ENCODE measurements around the gene PPP1R37.

Gene PPP1R37

DNA sequence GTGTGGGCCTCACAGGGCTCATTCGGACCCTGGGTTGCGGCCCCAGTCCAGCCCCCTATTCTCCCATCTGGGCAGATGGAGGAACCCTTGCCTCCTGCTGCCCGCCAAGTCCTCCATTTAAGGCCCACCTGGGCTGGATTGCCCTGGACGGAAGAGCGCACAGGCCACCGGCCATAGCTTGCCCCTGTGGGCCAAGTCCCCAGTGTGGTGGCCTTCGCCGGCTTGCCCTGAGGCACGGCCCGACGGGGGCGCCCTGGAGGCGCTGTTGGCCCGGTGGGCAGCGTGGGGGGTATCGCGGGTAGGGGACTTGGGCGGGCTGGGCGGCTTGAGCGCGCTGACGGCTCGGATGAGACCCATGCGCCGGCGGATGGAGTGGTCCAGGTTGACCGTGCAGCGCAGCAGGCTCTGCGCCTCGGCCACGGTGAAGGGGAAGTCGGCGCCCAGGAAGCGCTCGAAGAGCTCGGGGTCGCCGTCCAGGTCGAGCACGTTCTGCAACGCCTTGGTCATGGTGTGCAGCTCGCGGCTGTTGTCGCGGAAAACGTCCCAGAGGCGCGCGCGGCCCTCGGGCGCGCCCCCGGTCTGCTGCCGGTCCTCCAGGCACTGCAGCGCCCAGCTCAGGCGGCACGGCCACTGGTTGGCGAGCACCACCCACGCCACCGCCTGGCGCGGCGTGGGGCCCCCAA, 59.0 kb downstream of the PPP1R37 start:
- DNase-seq (ENCODE audit: low spot score) (no peak), FAIRE-seq (no peak)

DNA sequence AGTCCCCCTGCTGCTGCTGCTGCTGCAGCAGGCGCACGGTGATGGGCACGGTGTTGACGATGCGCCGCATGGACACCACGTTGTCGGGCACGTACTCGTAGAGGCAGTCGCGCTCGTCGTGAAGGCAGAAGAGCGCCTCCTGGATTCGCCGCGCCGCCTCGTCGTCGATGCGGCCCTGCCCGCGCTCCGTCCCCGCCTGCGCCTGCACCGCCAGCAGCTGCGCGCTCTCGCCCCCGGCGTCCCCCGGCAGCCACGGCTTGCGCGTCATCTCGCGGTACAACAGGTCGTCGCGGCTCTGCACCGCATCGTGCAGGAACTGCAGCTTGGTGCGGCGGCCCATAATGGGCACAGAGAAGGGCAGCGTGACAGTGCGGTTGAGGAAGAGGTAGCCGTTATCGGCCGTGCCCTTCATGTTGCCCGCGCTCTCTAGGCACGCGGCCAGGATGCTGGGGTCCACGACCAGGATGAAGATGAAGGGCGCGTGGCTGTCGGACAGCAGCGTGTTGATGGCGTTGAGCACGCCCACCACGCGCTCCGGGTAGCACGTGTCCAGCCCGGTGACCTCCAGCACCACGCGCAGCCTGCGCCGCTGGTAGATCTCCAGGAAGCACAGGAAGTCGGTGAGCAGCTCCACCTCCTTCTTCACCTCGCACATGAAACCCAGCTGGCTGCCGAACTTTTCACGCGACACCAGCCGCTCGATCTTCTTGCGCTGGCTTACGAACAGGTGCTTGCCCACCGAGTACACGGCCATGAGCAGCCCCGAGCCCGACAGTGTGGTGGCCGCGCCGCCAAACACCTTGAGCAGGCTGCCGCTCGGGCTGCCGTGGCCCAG, 59.7 kb downstream of the PPP1R37 start:
- DNase-seq (ENCODE audit: low spot score) (no peak), FAIRE-seq (no peak)

DNA sequence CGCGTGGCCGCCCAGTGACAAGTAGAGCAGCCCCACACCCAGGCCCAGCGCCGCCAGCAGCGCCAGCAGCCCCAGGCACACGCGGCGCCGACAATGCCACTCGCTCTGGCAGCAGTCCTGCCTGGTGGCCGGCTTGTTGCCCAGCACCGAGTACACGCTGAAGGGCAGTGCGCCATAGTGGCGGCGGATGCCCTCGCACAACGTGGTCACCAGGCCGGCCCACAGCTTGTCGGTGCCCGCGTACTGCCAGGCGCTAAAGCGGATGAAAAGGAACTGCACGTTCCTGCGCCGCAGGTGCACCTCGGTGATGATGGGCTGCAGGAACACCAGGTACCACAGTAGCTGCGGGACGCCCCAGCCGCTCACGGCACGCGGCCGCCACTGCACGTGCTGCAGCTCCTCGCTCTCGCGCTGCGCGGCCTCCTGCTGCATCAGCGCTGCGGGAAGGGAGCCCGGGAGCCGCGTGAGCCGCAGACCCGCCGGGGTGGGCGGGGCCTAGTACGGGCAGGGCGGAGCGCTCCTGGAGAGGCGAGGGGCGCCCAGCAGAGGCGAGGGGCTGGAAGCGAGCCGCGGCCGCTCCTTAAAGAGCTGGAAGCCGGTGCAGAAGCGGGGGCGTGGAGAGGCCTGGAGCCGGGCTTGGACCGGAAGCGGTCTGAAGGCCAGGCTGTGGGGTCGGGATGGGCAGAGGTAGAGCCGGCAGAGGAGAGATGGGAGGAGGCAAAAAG, 60.5 kb downstream of the PPP1R37 start:
- DNase-seq (ENCODE audit: low spot score) = no peak
- FAIRE-seq = peak; percentile 27

DNA sequence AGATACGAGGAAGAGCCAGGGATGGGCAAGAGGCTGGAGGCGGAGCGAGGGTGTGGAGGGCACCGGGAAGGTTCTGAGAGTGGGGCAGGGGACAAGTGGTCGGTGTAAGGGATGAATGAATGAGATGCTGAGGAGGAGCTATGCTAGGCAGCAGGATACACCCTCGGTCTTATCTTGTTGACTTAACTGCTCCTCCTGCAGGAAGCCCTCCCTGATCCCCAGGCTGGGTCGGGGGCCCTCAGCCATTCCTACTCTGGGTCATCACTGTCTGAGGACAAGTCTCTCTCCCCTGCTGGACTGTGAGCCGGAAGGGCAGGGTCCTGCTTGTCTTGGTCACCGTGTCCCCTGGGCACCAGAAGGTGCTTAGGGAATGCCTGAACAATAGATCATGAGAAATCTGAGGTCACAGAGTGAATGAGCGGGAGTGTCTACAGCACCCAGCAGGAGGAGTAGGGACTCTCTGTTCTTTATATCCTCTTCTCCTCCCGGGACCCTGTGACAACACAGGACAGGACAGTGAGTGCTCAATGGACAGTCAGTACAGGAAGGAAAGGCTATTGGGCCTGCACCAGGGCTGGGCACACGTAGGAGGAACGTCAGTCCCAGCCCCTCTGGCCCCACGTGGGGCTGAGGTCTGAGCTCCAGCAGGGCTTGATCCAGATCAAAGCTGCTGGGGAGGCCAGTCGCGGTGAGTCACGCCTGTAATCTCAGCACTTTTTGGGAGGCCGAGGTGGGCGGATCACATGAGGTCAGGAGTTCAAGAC, 61.3 kb downstream of the PPP1R37 start:
- peak; percentile 80 for DNase-seq (ENCODE audit: low spot score)
- FAIRE-seq = peak; percentile 71

DNA sequence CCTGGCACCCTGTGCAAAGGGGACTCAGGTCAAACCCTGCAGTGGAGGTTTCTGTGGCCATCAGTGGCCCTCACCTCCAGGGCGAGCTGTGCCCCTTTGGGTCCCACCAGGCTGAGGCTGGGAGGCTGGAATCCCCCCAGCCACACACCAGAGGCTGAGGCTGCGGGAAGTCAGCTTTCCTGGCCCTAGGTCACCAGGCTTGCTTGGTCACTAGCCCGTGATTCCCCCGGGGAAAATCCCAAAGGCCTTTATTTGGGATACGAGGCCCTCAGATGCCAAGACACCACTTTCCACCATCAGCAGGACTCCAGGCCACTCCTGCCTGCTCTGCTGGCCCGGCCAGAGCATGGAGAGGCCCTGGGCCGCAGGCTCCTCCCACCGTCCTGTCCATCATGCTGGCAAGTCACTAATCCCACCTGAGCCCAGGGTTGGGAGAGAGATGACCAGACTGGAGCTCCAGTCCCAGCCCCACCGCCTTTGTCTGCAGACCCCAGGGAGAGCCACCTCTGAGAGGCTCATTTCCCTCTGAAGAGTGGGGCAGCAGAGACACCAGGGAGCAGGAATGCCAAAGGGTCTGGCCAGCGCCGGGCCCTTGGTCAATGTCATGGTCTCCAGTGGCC, 63.1 kb downstream of the PPP1R37 start:
- FAIRE-seq (no peak), DNase-seq (ENCODE audit: low spot score) (no peak)

DNA sequence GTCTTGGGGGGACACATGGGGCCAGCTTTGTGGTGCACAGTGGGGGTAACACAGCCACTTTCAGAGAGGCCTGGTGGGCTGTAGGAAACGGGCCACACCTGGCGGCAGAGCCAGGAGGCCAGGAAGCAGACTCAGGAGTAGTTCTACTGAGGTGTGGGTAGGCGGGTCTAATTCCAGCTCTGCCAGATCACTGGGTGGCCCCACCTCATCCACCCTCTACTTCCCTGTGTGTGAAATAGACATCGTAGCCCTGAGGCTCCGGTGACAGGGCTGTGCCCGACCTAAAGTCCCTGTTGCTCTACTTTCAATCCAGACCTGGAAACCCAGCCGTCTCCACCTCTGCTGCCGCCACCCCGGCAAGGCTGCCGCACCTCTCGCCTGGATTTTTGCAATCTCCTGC, 63.8 kb downstream of the PPP1R37 start:
- FAIRE-seq (no peak), DNase-seq (ENCODE audit: low spot score) (no peak)

DNA sequence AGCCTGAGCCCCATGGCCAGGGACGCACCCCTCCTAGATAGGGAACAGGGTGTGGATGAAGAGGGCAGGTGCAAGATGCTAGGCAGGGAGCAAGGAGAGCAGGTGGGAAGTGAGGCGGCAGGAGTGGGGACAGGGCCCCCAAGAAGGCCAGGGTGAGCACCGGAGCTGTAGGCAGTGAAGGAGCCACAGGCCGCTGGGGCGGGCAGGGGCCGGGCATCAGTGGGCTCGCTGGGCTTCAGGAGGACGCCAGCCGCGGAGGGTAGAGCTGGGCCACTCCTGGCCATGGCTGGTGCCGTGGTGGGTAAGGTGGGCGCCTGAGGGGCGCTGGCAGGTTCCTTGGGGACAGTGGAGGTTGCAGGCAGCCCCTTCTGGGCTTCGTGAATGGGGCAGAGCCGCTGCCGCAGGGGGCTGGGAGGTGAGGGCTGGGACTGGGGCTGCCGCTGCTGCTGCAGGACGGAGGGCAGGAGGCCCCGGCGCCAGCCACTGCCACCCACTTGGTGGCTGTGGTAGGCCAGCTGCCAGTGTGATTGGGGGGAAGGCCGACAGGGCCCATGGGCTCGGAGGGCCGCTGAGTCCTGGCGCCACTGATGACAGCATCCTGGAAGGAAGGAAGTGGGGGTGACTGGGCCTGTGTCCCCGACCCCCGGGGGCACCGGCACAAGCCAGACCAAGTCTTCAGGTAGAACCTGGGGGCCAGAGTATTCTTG, 65.7 kb downstream of the PPP1R37 start:
- FAIRE-seq (no peak), DNase-seq (ENCODE audit: low spot score) (no peak)

DNA sequence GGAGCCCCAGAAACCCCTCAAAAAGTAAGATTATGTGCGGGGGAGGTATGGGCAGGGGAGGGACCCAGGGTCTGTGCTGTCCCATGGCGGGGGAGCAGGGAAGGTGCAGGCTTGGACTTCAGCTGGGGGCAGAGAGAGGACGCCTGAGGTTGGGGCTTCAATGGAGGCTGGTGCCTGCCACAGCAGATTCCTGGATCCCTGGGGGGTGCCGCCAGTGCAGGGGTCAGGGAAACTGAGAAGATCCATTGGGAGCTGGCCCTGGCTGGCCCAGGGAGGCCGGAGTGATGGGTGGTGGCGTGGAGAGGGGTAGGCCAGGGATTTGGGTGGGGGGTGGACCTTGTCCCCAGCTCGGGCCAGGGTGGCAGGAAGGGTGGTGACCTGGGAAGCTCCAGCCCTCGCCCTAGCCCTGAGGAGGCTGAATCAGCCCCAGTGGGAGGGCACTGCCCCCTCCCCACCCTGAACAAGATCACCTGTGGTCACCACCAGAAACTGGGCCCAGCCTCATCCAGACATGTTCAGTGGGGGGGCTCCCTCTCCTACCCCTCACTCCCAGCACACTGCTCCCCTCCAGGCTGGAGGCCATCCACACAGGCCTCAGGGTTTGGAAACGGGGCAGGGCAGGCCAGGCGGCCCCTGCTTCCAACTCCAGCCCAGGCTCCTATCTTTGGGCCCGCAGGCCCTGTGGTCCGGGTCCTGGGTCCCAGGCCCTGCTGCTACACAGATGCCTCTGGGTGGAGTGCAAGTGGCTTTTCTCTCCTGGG, 66.4 kb downstream of the PPP1R37 start:
- no peak for DNase-seq (ENCODE audit: low spot score)
- FAIRE-seq = no peak

DNA sequence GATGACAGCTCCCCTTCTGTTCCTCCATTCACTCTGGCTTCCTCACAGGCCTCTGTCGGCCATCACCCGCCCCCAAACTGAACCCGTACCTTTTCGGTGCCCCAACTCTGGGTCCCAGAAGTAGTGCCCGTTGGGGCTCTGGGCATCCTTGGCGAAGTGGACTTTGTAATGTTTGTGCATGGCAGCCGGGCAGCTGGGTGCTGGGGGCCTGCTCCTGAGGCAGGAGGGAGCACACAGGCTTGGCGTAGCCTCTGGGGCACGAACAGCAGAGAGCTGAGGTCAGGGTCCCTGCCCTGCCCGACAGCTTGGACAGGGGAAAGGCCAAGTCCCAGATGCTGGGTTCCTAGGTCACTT, 67.0 kb downstream of the PPP1R37 start:
- DNase-seq (ENCODE audit: low spot score) (no peak), FAIRE-seq (no peak)

DNA sequence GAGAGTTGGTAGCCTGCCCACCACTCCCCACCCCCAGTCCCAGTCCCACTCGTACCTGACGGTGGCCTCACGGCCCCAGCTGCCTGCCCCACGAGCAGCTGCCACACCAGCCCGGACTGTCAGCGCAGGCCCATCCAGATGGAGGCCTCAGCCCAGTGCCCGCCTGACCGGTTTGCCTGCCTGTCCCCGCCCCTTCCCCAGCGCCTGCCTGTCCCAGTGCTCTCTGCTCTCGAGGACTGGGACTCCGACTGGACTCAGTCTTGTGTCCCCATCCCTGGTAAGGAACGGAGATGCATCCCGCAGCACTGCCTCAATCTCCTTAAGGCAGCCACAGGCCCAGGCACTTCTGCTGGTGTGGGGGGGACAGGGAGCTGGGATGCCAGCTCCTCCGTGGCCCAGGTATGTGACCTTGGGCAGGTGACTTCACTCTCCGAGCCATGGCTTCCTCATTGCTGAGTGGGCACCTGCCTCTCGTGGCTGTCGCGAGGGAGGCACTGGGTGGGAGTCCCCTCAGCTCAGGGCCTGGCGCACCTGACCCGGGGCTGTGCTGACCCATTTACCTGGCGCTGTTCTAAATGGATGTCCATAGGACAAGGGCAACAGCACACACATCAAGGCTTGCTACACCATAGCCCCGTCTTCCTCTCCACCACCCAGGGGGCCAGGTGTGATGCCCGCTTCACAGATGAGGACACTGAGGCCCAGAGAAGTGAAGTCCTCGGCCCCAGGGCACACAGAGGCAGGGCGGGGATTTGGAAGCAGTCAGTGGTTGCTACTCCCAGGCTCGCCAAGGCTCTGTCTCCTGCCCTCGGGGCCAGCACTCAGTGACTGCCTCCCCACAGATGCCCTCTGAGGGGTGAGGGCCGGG, 68.1 kb downstream of the PPP1R37 start, which contains the start of gene NKPD1:
NKPD1 (minus strand) TSS at position 113 of the 868 bp plus-strand sequence. CDS start 832 bp downstream, outside the sequence.
- FAIRE-seq (peak; percentile 5), DNase-seq (ENCODE audit: low spot score) (no peak)

DNA sequence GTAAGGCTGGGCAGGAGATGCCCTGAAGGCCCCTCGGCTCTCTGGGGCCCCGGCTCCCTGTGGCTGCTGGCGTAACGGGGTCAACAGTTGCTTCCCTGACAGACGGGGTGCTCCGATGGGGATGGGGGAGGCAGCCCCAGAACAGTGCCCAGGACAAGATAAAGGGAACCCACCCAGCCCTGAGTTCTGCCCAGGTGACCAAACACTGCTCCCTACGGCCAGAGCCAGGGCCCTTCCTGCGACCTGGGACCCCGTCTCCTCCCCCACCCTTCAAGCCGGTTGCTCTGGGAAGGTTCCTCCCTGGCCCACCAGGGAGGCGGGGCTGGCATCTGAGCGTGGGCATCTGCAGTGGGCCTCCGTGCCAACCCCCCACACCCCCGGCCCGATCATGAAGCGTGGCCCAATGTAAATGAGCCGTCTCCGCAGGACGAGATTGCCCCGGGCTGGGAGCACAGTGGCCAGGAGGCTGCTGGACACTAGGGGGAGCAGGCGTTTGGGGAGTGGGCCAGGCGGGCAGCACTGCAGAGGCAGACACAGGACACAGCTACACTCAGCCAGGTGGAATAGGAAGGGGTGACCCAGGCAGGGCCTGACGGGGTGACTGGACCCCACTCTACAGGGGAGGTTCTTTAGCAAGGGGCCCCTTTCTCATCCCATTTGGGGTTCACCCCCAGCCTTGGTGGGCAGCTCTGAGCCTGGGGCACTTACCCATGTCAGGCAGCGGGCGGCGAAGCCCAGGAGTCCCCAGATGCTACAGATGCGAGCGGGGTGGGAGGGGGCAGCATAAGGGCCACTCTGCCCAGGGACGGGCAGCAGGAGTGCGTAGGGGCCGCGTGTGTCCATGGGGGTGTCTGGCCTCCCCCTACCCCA, 69.0 kb downstream of the PPP1R37 start:
- peak; percentile 41 for DNase-seq (ENCODE audit: low spot score)
- peak; percentile 46 for FAIRE-seq

DNA sequence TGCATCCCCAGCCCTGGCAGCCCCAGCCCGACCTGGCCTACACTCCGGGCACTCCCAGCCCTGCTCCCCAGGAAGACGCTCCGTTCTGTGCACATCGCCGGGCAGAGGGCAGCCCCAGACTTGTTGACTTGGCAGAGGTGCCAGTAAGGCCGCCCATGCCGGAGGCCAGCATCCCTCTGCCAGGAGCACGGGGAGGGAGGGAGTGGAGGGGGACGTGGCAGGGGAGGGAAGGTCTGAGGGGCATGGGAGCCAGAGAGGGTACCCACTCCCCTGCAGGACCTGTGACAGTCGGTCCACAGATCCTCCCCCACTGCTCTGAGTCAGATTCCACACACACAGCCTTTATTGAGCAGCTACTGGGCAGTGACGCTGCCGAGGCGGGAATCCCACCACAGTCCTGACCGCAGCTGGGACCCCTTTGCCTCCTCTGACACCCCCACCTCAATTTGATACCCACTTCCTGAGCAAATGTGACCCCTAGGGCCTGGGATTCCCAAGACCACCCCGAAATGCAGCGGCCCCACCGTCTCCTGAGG, 69.7 kb downstream of the PPP1R37 start:
- no peak for FAIRE-seq
- no peak for DNase-seq (ENCODE audit: low spot score)

DNA sequence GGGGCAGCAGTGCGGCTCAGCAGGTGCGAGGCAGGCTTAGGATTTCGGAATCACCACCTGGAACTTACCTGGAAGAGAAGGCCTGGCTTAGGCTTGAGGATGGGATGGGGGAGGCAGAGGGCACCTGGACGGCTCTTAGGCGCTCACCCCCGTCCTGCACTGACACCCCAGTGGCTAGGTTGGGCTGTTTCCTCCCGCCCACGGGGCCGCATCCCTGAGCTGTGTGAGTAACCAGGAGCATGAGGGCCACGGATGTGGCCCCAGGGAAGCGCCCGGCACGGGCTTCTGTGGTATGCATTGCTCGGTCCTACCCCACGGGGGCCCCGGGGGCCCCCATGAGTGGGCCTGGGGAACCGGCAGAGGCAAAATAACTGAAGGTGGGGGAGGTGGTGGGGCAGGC, 70.2 kb downstream of the PPP1R37 start:
- FAIRE-seq = no peak
- no peak for DNase-seq (ENCODE audit: low spot score)

DNA sequence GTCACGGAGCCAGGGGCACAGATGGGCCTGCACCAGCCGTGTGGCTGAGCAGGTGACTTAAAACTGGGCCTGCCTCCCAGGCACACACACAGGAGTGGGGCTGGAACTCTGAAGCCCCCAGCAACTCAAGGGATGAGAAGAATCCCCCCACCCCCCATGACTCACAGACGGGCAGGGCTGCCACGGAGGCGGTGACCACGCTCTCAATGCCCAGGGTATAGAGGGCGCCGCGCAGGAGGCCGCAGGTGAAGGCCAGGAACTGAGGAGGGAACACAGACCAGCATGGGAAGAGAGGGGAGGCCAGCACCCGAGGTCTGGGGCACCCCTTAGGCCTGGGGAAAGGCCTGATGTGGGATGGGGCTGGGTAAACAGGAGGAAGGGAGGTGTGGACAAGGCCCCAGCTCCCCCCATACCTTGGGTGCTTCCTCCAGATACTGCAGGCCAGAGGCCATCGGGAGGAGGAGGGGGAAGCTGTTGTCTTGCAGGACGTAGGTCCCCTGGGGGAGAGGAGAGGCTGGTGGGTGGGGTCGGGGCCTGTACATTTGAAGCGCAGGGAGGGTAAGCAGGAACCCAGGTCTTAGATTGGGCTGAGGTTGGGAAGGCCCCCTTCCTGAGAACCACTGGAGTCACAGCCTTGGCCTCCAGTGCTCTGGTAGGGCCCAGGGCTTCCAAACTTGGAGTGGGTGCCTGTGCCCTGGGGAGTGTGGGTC, 70.9 kb downstream of the PPP1R37 start:
- no peak for DNase-seq (ENCODE audit: low spot score)
- no peak for FAIRE-seq

DNA sequence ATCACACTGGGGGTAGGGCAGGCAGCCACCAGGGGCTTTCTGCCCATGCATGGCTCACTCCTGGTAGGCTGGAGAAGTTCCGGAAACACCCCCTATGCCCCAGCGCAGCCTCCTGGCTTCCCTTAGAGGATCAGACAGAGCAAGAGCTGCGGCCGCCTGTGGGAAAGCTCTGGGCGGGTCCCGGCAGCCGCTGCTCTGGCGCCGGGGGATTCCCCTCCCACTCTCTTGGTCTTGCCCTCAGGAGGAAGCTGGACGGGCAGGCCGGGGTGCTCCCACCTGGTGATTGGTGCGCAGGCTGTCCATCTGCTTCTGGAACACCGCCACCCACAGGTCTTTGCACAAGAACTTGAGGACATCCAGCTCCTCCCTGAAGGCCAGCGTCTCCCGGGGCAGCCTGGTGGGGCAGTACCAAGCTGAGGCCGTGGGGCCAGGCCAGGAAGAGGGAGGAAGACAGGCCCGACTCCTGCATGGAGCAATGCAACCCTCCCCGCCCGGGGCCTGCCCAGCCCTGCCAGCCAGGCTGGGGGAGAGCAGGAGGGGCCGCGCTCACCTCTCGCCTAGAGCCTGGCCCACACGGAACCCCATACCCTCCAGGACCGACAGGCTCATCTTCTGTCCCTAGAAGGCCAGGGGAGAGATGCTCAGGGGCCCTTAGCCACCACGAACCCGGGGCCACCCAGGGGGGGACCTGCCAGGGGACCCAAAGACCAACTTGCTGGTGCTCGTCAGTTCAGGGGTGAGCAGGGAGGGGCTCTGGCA, 71.8 kb downstream of the PPP1R37 start:
- FAIRE-seq = no peak
- no peak for DNase-seq (ENCODE audit: low spot score)

DNA sequence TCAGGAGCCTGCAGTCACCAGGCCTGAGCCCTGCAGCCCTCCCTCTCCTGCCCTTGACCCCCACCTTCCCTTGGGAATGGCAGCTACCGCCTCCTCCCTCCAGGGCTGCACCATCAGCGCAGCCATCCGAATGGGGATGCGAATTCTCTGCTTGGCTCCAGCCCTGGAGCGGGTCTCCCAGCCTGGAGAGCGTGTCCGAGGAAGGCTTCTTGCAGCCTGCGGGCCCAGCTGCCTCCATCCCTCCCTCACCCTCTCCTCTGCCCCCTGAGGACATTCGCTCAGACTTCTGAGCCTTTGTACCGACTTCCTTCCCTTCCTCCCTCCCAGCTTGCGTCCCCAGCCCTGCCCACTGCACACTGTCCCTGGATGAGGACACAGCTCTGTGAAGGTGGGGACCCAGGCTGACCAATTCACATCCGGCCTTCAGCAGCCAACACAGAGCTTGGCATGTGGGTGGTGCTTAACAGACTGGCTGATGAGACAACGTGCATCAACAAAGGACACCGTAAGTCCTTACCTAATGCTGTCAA, 73.8 kb downstream of the PPP1R37 start:
- no peak for DNase-seq (ENCODE audit: low spot score)
- FAIRE-seq = no peak
